ENCODE measurements around the gene USP15. TPM values are rescaled to one million over a fixed set of nuclear protein-coding genes. Genes with fewer than 3 reads are reported as not detected.

USP15 gene
- total and polyA plus RNA-seq, 2 experiments from 2014 or later: 39.9 to 51.0 TPM

- TF ChIP-seq CTCF (IDR thresholded peaks at IDR 0.05; ENCODE audit: low read depth, low read length): no peak
- no peak for DNase-seq (ENCODE audit: low read depth in 1 of 2, low spot score in 1 of 2)
- no peak overlapping the region for H3K27ac ChIP-seq
- H3K36me3 ChIP-seq: no peaks in the 10 kb centered on the region
- H3K4me1 ChIP-seq (ENCODE audit: low read depth): peaks cover 29% of the 10 kb centered on the region
- no peaks in the 10 kb centered on the region for H3K9me3 ChIP-seq (ENCODE audit: low read depth)
- H3K27me3 ChIP-seq: no peaks in the 10 kb centered on the region
- no peak overlapping the region for H3K4me3 ChIP-seq
Observed at GRCh38 chr12:62279961-62280360, 19.8 kb downstream of the USP15 start.

- peaks cover 23% of the 10 kb centered on the region for H3K4me1 ChIP-seq (ENCODE audit: low read depth)
- no peaks in the 10 kb centered on the region for H3K27me3 ChIP-seq
- H3K4me3 ChIP-seq: no peak overlapping the region
- no peaks in the 10 kb centered on the region for H3K9me3 ChIP-seq (ENCODE audit: low read depth)
- no peaks in the 10 kb centered on the region for H3K36me3 ChIP-seq
- peak in 1 of 2 donors; percentile 44 for DNase-seq (ENCODE audit: low read depth in 1 of 2, low spot score in 1 of 2)
- no peak for TF ChIP-seq CTCF (IDR thresholded peaks at IDR 0.05; ENCODE audit: low read depth, low read length)
- no peak overlapping the region for H3K27ac ChIP-seq
Observed at GRCh38 chr12:62282057-62282774, 22.0 kb downstream of the USP15 start.

GRCh38 chr12:62284749-62285148 is 24.5 kb downstream of the USP15 start:
- TF ChIP-seq CTCF (IDR thresholded peaks at IDR 0.05; ENCODE audit: low read depth, low read length): no peak
- no peak for DNase-seq (ENCODE audit: low read depth in 1 of 2, low spot score in 1 of 2)
- no peaks in the 10 kb centered on the region for H3K36me3 ChIP-seq
- H3K4me1 ChIP-seq (ENCODE audit: low read depth): peaks cover 22% of the 10 kb centered on the region
- H3K27ac ChIP-seq: no peak overlapping the region
- no peak overlapping the region for H3K4me3 ChIP-seq
- H3K27me3 ChIP-seq: no peaks in the 10 kb centered on the region
- no peaks in the 10 kb centered on the region for H3K9me3 ChIP-seq (ENCODE audit: low read depth)

- no peaks in the 10 kb centered on the region for H3K27me3 ChIP-seq
- no peak overlapping the region for H3K27ac ChIP-seq
- no peak overlapping the region for H3K4me3 ChIP-seq
- H3K4me1 ChIP-seq (ENCODE audit: low read depth): peaks cover 22% of the 10 kb centered on the region
- TF ChIP-seq CTCF (IDR thresholded peaks at IDR 0.05; ENCODE audit: low read depth, low read length): no peak
- no peaks in the 10 kb centered on the region for H3K36me3 ChIP-seq
- DNase-seq (ENCODE audit: low read depth in 1 of 2, low spot score in 1 of 2): no peak
- H3K9me3 ChIP-seq (ENCODE audit: low read depth): no peaks in the 10 kb centered on the region
Observed at GRCh38 chr12:62285284-62285683, 25.1 kb downstream of the USP15 start.

GRCh38 chr12:62288328-62288727 is 28.1 kb downstream of the USP15 start:
- no peaks in the 10 kb centered on the region for H3K36me3 ChIP-seq

More at GRCh38 chr12:62288328-62288727, 28.1 kb downstream of the USP15 start:
- no peak overlapping the region for H3K4me3 ChIP-seq
- no peaks in the 10 kb centered on the region for H3K27me3 ChIP-seq
- no peak for TF ChIP-seq CTCF (IDR thresholded peaks at IDR 0.05; ENCODE audit: low read depth, low read length)
- H3K4me1 ChIP-seq (ENCODE audit: low read depth): peaks cover 14% of the 10 kb centered on the region
- H3K27ac ChIP-seq: no peak overlapping the region
- no peak for DNase-seq (ENCODE audit: low read depth in 1 of 2, low spot score in 1 of 2)
- no peaks in the 10 kb centered on the region for H3K9me3 ChIP-seq (ENCODE audit: low read depth)
